ENCODE measurements around the gene ELFN1.

The ELFN1 gene

GRCh38 chr7:1745018-1745532, 75.0 kb downstream of the ELFN1 start:
- DNase-seq = no peak

DNA sequence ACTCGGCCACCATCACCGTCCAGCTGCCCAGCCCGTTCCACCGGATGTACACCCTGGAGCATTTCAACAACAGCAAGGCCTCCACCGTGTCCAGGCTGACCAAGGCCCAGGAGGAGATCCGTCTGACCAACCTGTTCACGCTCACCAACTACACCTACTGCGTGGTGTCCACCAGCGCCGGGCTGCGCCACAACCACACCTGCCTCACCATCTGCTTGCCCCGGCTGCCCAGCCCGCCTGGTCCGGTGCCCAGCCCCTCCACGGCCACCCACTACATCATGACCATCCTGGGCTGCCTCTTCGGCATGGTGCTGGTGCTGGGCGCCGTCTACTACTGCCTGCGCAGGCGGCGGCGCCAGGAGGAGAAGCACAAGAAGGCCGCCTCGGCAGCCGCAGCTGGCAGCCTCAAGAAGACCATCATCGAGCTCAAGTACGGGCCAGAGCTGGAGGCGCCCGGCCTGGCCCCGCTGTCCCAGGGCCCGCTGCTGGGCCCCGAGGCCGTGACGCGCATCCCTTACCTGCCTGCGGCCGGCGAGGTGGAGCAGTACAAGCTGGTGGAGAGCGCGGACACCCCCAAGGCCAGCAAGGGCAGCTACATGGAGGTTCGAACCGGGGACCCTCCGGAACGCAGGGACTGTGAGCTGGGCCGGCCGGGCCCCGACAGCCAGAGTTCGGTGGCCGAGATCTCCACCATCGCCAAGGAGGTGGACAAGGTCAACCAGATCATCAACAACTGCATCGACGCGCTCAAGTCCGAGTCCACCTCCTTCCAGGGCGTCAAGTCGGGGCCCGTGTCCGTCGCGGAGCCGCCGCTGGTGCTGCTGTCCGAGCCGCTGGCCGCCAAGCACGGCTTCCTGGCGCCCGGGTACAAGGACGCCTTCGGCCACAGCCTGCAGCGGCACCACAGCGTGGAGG, 75.8 kb downstream of the ELFN1 start:
- no peak for DNase-seq

DNA sequence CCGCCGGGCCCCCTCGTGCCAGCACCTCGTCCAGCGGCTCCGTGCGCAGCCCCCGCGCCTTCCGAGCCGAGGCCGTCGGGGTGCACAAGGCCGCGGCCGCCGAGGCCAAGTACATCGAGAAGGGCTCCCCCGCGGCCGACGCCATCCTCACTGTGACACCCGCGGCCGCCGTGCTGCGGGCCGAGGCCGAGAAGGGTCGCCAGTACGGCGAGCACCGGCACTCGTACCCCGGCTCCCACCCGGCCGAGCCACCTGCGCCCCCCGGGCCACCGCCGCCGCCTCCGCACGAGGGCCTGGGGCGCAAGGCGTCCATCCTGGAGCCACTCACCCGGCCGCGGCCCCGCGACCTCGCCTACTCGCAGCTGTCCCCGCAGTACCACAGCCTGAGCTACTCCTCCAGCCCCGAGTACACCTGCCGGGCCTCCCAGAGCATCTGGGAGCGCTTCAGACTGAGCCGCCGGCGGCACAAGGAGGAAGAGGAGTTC, 76.5 kb downstream of the ELFN1 start:
- no peak for DNase-seq

DNA sequence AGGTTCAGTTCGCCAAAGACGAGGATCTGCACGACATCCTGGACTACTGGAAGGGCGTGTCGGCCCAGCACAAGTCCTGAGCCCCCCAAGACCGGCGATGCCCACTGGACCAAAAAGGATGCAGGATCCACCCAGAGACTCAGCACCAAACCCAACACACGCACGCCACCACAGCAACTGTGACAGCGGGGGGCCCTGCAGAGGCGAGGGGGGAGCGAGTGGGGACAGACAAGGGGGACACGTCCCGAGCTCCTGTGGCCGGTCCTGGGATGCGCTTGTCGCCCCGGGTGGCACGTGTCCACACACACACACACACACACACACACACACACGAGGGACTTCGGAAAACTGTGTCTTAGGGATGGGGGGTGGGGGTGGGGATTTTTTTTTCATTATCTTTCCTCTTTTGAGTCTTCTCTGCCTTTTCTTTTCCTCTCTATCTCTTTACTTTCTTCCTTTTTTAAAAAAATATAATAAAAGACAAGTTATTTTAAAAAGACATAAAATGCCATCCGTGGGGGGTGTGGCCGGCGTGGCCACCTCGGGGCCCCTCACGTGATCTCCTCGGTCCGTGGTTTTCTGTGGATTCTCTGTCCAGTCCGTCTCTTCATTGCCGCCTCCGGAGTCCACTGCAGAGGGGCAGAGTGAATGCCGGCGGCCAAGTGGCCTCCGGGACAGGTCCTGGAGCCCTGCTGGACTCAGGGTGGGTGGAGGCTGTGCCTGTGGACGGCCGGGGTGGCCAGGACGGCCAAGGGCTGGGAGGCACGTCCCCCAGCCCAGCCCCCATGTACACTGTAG, 77.1 kb downstream of the ELFN1 start:
- no peak for DNase-seq

- DNase-seq = no peak
Observed at GRCh38 chr7:1748076-1748838, 78.2 kb downstream of the ELFN1 start.

GRCh38 chr7:1748839-1749173, 78.7 kb downstream of the ELFN1 start:
- DNase-seq = no peak

GRCh38 chr7:1749351-1749863, 79.3 kb downstream of the ELFN1 start:
- DNase-seq = no peak

GRCh38 chr7:1749864-1750466, 79.9 kb downstream of the ELFN1 start:
- DNase-seq = no peak

GRCh38 chr7:1750541-1751021, 80.5 kb downstream of the ELFN1 start:
- no peak for DNase-seq

DNA sequence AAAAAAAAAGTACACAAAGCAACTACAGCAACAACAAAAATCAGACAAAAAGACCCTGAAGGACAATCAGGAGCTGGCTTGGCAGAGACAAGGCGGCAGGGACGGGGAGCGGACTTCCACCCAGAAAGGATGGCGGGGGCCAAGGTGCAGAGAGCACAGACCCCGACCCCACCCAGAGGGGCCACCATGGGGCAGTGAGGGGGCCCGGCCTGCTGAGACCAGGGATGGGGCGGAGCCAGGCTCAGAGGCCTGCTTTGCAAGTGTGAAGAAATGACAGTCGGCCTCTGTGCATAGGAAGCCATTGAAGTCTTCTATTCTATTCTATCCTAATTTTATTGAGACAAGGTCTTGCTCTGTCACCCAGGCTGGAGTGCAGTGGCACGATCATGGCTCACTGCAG, 82.0 kb downstream of the ELFN1 start:
- DNase-seq = no peak

GRCh38 chr7:1752771-1753563, 82.9 kb downstream of the ELFN1 start:
- DNase-seq = no peak

GRCh38 chr7:1753564-1753867, 83.4 kb downstream of the ELFN1 start:
- DNase-seq = no peak

GRCh38 chr7:1754345-1754908, 84.3 kb downstream of the ELFN1 start:
- DNase-seq = no peak

DNA sequence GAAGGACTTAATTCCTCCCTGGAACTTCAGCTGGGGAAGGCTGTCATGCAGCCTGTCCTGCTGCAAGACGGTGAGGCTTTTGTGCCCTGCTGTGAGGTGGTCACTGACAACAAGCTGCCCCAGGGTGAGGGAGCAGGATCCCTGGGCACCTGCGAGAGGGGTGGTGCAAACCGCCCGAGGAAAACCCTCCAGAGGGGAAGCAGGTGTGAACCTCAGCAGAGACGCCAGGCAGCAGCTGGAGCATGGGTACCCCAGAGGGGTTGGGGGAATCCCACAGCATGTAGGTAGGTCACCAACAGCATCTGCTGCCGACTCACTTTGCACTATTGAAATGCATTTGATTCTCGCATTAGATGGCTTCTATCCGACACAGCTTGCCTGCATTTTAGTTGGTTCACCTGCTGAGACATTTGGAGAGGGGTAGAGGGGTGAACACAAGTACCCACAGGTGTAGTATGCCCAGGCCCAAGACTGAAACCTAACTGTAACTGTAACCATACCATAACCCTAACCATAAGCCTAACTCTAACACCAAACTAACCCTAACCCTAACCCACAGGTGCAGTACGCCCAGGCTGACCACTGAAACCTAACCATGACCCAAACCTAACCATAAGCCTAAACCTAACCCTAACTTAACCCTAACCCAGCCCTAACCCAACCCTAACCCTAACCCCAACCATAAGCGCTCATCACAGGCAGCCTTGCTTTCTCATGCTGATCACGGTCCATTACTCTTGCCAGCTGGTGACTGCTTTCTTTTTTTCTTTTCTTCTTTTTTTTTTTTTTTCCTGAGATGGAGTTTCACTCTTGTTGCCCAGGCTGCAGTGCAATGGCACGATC, 85.9 kb downstream of the ELFN1 start:
- no peak for DNase-seq

GRCh38 chr7:1757601-1758000, 87.5 kb downstream of the ELFN1 start:
- no peak for DNase-seq

- DNase-seq = no peak
Observed at GRCh38 chr7:1758028-1758858, 88.2 kb downstream of the ELFN1 start.

DNA sequence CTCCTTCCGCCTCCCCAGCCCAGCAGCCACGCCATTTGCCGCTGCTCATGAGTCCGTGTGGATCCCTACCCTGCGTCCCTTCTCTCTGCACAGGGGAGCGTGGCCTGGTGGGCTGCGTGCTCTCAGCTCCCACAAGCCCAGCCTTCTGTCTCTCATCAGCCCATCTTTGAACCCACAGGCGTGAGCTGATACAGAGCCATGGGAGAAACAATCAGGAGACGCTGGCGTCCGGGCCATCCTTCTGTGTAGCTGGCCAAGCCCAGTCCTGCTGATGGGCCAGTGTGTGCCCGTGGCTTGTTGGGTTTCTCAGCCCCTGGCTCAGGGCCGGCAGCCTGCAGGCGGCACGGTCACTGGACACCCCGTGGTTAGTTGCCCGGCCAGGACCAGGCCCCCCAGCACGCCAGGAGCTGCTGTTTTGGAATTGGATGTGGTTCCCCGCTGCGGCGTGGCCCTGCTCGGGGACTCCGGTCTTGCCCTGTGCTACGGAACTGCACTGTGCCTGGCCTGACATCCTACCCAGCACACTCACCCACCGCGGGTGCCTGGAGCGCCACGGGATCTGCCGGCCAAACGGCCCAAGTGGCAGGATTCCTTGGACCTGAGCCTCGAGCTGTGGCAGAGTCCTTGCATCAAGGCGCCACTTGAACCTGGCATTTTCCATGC, 88.9 kb downstream of the ELFN1 start:
- no peak for DNase-seq

DNA sequence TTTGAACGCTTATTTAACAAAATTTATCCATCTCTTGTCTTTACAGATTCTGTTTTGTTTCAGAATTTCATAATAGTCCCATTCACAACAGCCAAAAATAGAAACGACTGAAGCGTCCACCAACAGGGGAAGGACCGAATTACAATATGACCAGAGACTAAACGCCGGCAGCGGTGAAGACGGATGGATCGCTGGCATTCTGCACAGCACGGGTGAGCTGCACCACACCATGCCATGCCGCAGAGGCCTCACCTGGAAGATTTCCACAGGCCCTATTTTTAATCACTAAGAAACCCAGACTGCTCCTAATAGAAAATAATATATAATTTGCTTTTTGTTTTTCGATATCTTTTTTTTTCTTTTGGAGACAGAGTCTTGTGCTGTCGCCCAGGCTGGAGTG, 91.0 kb downstream of the ELFN1 start:
- DNase-seq = no peak

DNA sequence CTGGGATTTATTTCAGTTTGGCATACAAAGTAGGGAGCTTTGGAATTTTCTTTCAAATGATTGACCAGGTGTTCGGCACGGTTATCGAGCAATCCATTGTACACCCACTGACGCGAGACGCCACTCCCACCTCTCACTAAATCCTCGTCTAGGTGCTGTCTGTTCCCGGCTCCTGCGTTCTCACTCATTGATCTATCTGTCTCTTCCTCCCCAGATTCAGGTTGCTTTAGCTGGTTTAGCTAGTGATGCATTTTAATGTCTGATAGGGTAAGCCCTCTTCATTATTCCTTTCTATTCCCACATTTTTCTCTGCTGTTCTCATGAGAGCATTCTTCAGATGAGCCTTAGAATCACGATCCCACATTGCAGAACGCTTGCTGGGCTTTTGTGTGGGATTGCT, 91.7 kb downstream of the ELFN1 start:
- no peak for DNase-seq
